Measurements from ENCODE around the gene ACIN1.

Gene ACIN1

GRCh38 chr14:23066368-23066767 is 28.6 kb downstream of the ACIN1 start:
- no peaks in the 10 kb centered on the region for H3K9me2 ChIP-seq (replicated peaks; ENCODE audit: insufficient read depth, low read length)
- H3K9me3 ChIP-seq (ENCODE audit: insufficient read depth, low read length), result no peaks in the 10 kb centered on the region
- H3K9ac ChIP-seq (ENCODE audit: low read length), result no peak overlapping the region
- H3K27ac ChIP-seq (ENCODE audit: low read depth, low read length), result no peak overlapping the region
- H3K4me3 ChIP-seq (ENCODE audit: insufficient read depth, low read length, poor library complexity, severe bottlenecking), result no peak overlapping the region
- H3K79me2 ChIP-seq (ENCODE audit: insufficient read depth, low read length), result peaks cover 38% of the 10 kb centered on the region
- H2AFZ ChIP-seq (ENCODE audit: low read depth, low read length, severe bottlenecking), result no peak overlapping the region
- no peaks in the 10 kb centered on the region for H3K27me3 ChIP-seq (ENCODE audit: low read length)
- H4K20me1 ChIP-seq (ENCODE audit: low read depth, low read length), result peaks cover 9% of the 10 kb centered on the region; the same call in 1 of the 2 replicates
- no peak for TF ChIP-seq EZH2phosphoT487 (conservative IDR thresholded peaks at IDR 0.05; ENCODE audit: low read length)
- H3F3A ChIP-seq (ENCODE audit: insufficient read depth), result peaks cover 3% of the 10 kb centered on the region; the same call in 1 of the 2 replicates
- no peak overlapping the region for H3K4me2 ChIP-seq (ENCODE audit: low read depth, low read length, poor library complexity, severe bottlenecking)
- peaks cover 42% of the 10 kb centered on the region for H3K36me3 ChIP-seq (ENCODE audit: low read length)

DNA sequence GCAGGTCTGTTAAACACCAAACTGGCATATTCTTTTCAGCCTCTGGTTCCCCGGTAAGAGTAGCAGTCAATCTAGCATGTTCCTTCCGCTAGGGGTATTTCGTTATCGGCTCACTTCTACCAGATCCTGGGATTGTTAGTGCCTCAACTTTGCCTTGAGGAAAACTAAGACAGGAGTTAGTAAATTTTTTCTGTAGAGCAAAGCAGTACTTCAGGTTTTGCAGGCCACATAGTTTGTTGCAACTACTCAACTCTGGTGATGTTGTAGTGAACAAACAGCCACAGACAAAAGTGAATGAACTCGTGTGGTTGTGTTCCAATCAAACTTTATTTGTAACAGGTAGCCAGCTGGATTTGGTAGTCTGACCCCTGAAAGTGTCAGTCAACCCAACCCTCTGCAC is 31.3 kb downstream of the ACIN1 start:
- H4K20me1 ChIP-seq (ENCODE audit: low read depth, low read length), result peaks cover 9% of the 10 kb centered on the region; the same call in 1 of the 2 replicates
- H2AFZ ChIP-seq (ENCODE audit: low read depth, low read length, severe bottlenecking), result no peak overlapping the region
- H3K4me3 ChIP-seq (ENCODE audit: insufficient read depth, low read length, poor library complexity, severe bottlenecking), result no peak overlapping the region
- H3K79me2 ChIP-seq (ENCODE audit: insufficient read depth, low read length), result peaks cover 16% of the 10 kb centered on the region
- no peaks in the 10 kb centered on the region for H3K9me2 ChIP-seq (replicated peaks; ENCODE audit: insufficient read depth, low read length)
- H3K27ac ChIP-seq (ENCODE audit: low read depth, low read length), result no peak overlapping the region
- peaks cover 5% of the 10 kb centered on the region; the same call in 1 of the 2 replicates for H3F3A ChIP-seq (ENCODE audit: insufficient read depth)
- H3K36me3 ChIP-seq (ENCODE audit: low read length), result peaks cover 45% of the 10 kb centered on the region
- H3K9me3 ChIP-seq (ENCODE audit: insufficient read depth, low read length), result no peaks in the 10 kb centered on the region
- H3K4me2 ChIP-seq (ENCODE audit: low read depth, low read length, poor library complexity, severe bottlenecking), result no peak overlapping the region
- TF ChIP-seq EZH2phosphoT487 (conservative IDR thresholded peaks at IDR 0.05; ENCODE audit: low read length), result no peak
- TF ChIP-seq, protein P1, sequence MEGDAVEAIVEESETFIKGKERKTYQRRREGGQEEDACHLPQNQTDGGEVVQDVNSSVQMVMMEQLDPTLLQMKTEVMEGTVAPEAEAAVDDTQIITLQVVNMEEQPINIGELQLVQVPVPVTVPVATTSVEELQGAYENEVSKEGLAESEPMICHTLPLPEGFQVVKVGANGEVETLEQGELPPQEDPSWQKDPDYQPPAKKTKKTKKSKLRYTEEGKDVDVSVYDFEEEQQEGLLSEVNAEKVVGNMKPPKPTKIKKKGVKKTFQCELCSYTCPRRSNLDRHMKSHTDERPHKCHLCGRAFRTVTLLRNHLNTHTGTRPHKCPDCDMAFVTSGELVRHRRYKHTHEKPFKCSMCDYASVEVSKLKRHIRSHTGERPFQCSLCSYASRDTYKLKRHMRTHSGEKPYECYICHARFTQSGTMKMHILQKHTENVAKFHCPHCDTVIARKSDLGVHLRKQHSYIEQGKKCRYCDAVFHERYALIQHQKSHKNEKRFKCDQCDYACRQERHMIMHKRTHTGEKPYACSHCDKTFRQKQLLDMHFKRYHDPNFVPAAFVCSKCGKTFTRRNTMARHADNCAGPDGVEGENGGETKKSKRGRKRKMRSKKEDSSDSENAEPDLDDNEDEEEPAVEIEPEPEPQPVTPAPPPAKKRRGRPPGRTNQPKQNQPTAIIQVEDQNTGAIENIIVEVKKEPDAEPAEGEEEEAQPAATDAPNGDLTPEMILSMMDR (IDR thresholded peaks at IDR 0.05; ENCODE audit: insufficient read depth, low read length, poor library complexity, severe bottlenecking), result no peak
- no peak overlapping the region for H3K9ac ChIP-seq (ENCODE audit: low read length)
- no peaks in the 10 kb centered on the region for H3K27me3 ChIP-seq (ENCODE audit: low read length)

DNA sequence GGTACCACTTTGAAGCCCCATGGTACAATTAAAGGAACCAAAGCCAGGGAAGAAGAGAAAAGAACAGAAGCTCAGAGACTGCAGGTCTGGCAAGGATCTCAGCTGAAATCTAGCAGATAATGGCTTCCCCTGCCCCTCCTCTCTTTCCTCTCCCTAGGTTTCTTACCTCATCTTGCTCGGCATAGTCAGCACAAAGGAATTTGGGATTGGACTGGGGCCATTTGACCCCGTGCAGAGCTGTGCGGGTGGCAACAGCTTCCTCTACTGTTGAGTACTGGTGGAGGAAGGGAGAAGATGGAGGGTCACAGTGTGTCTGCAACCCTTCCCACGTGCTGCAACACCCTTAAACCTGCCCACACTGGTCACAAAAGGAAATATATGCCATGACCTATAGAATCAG is 32.9 kb downstream of the ACIN1 start:
- TF ChIP-seq, protein P1 (IDR thresholded peaks at IDR 0.05; ENCODE audit: insufficient read depth, low read length, poor library complexity, severe bottlenecking), result no peak
- no peak for TF ChIP-seq EZH2phosphoT487 (conservative IDR thresholded peaks at IDR 0.05; ENCODE audit: low read length)
- no peak overlapping the region for H3K4me3 ChIP-seq (ENCODE audit: insufficient read depth, low read length, poor library complexity, severe bottlenecking)
- H4K20me1 ChIP-seq (ENCODE audit: low read depth, low read length), result no peaks in the 10 kb centered on the region
- peaks cover 5% of the 10 kb centered on the region; the same call in 1 of the 2 replicates for H3F3A ChIP-seq (ENCODE audit: insufficient read depth)
- H3K9ac ChIP-seq (ENCODE audit: low read length), result no peak overlapping the region
- H2AFZ ChIP-seq (ENCODE audit: low read depth, low read length, severe bottlenecking), result no peak overlapping the region
- H3K9me2 ChIP-seq (replicated peaks; ENCODE audit: insufficient read depth, low read length), result no peaks in the 10 kb centered on the region
- peaks cover 33% of the 10 kb centered on the region for H3K36me3 ChIP-seq (ENCODE audit: low read length)
- no peak overlapping the region for H3K27ac ChIP-seq (ENCODE audit: low read depth, low read length)
- H3K9me3 ChIP-seq (ENCODE audit: insufficient read depth, low read length), result no peaks in the 10 kb centered on the region
- H3K79me2 ChIP-seq (ENCODE audit: insufficient read depth, low read length), result 0 out of 2 replicates have a peak, but pooled peaks cover 5% of the 10 kb centered on the region
- H3K27me3 ChIP-seq (ENCODE audit: low read length), result no peaks in the 10 kb centered on the region
- no peak overlapping the region for H3K4me2 ChIP-seq (ENCODE audit: low read depth, low read length, poor library complexity, severe bottlenecking)

- no peak overlapping the region for H3K4me3 ChIP-seq (ENCODE audit: insufficient read depth, low read length, poor library complexity, severe bottlenecking)
- no peaks in the 10 kb centered on the region for H3K9me2 ChIP-seq (replicated peaks; ENCODE audit: insufficient read depth, low read length)
- no peak overlapping the region for H3K27ac ChIP-seq (ENCODE audit: low read depth, low read length)
- H3K4me2 ChIP-seq (ENCODE audit: low read depth, low read length, poor library complexity, severe bottlenecking), result no peak overlapping the region
- H3K27me3 ChIP-seq (ENCODE audit: low read length), result no peaks in the 10 kb centered on the region
- H3K36me3 ChIP-seq (ENCODE audit: low read length), result peaks cover 26% of the 10 kb centered on the region
- no peak overlapping the region for H3K9ac ChIP-seq (ENCODE audit: low read length)
- H3K9me3 ChIP-seq (ENCODE audit: insufficient read depth, low read length), result no peaks in the 10 kb centered on the region
- no peaks in the 10 kb centered on the region for H3K79me2 ChIP-seq (ENCODE audit: insufficient read depth, low read length)
- peaks cover 9% of the 10 kb centered on the region; the same call in 1 of the 2 replicates for H3F3A ChIP-seq (ENCODE audit: insufficient read depth)
- TF ChIP-seq EZH2phosphoT487 (conservative IDR thresholded peaks at IDR 0.05; ENCODE audit: low read length), result no peak
- TF ChIP-seq, protein P1 (IDR thresholded peaks at IDR 0.05; ENCODE audit: insufficient read depth, low read length, poor library complexity, severe bottlenecking), result no peak
- H4K20me1 ChIP-seq (ENCODE audit: low read depth, low read length), result no peaks in the 10 kb centered on the region
- no peak overlapping the region for H2AFZ ChIP-seq (ENCODE audit: low read depth, low read length, severe bottlenecking)
Observed at GRCh38 chr14:23060536-23061260, 34.2 kb downstream of the ACIN1 start.
